GM12878 (cell line): ENCODE data around the gene VAV2.

Experiments used
- ETV6 ChIP-seq, 2 experiments: fragments of 450-650 bp in 1 of 2; IDR thresholded peaks in 1 of 2; conservative IDR thresholded peaks in 1 of 2; 2 replicates each; pipeline ENCODE4 v1.6.1; 2014; ENCODE audit warnings: antibody characterized with exemption in 1 of 2, borderline replicate concordance in 1 of 2, low read depth in 1 of 2, mild to moderate bottlenecking in 1 of 2, moderate library complexity in 1 of 2
- EZH2 ChIP-seq: IDR thresholded peaks from 2 replicates; pipeline ENCODE4 v1.6.1; 2012; ENCODE audit warnings: low read depth, mild to moderate bottlenecking, control low read depth, inconsistent platforms, low read length, borderline replicate concordance; ENCODE audit not compliant: control insufficient read depth
- NR2C2 ChIP-seq: IDR thresholded peaks from 2 replicates; pipeline ENCODE4 v1.6.1; 2011; ENCODE audit warnings: borderline replicate concordance, low read depth; ENCODE audit not compliant: control insufficient read depth, insufficient read length
- POLR2AphosphoS5 ChIP-seq: IDR thresholded peaks from 2 replicates; pipeline ENCODE4 v1.6.1; 2011; ENCODE audit warnings: mild to moderate bottlenecking, low read length, inconsistent platforms
- RAD21 ChIP-seq: IDR thresholded peaks from 2 replicates; pipeline ENCODE4 v1.6.1; 2011; ENCODE audit warnings: mild to moderate bottlenecking, low read depth, low read length, moderate library complexity; ENCODE audit not compliant: insufficient read depth
- RCOR1 ChIP-seq: conservative IDR thresholded peaks from 2 replicates; pipeline ENCODE4 v1.6.1; 2012; ENCODE audit warnings: low read depth, low read length, improper control_type of control experiment
- TCF12 ChIP-seq: IDR thresholded peaks from 2 replicates; pipeline ENCODE4 v1.6.1; 2011; ENCODE audit warnings: low read depth, mild to moderate bottlenecking, low read length
- YY1 ChIP-seq: IDR thresholded peaks from 2 replicates; pipeline ENCODE4 v1.6.1; 2011; ENCODE audit warnings: low read depth, mild to moderate bottlenecking, low read length
- TF ChIP-seq, protein P1 (sequence below), 3 experiments: IDR thresholded peaks in 2 of 3; conservative IDR thresholded peaks in 1 of 3; 2 replicates each; pipeline ENCODE4 v1.5.1; 2011; ENCODE audit warnings: low read depth in 3 of 3, low read length in 3 of 3, mild to moderate bottlenecking in 3 of 3, control low read depth in 2 of 3, moderate library complexity in 2 of 3, inconsistent platforms in 1 of 3, mixed read lengths in 1 of 3; ENCODE audit not compliant: control insufficient read depth in 2 of 3, insufficient read depth in 1 of 3; ENCODE audit errors: extremely low read depth in 1 of 3

DNA sequence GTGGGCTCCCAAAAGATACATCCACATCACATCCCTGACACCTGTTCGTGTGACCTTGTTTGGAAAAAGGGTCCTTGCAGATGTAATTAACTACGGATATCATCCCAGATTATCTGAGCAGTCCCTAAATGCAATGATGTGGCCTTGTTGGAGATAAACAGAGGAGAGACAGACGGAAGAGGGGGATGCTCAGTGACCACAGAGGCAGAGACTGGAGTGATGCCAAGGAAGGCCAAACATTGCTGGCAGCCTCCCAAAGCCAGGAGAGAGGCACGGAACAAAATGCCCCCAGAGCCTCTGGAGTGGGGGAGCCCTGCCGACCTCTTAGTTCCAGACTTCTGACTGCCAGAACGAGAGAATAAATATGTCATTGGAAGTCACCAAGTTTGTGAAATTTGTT is 15.0 kb upstream of the VAV2 start:
- TF ChIP-seq TCF12: no peak
- TF ChIP-seq NR2C2: no peak
- no peak for TF ChIP-seq POLR2AphosphoS5
- no peak for TF ChIP-seq ETV6 (conservative IDR thresholded peaks at IDR 0.05 in 1 of 2, IDR thresholded peaks at IDR 0.05 in 1 of 2; ENCODE audit: borderline replicate concordance in 1 of 2, low read depth in 1 of 2)
- no peak for TF ChIP-seq RAD21
- no peak for TF ChIP-seq YY1
- TF ChIP-seq, protein P1, sequence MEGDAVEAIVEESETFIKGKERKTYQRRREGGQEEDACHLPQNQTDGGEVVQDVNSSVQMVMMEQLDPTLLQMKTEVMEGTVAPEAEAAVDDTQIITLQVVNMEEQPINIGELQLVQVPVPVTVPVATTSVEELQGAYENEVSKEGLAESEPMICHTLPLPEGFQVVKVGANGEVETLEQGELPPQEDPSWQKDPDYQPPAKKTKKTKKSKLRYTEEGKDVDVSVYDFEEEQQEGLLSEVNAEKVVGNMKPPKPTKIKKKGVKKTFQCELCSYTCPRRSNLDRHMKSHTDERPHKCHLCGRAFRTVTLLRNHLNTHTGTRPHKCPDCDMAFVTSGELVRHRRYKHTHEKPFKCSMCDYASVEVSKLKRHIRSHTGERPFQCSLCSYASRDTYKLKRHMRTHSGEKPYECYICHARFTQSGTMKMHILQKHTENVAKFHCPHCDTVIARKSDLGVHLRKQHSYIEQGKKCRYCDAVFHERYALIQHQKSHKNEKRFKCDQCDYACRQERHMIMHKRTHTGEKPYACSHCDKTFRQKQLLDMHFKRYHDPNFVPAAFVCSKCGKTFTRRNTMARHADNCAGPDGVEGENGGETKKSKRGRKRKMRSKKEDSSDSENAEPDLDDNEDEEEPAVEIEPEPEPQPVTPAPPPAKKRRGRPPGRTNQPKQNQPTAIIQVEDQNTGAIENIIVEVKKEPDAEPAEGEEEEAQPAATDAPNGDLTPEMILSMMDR (IDR thresholded peaks at IDR 0.05 in 2 of 3, conservative IDR thresholded peaks at IDR 0.05 in 1 of 3; ENCODE audit: control insufficient read depth in 2 of 3, extremely low read depth in 1 of 3, insufficient read depth in 1 of 3, low read depth in 3 of 3, low read length in 3 of 3): no peak
- no peak for TF ChIP-seq RCOR1
- no peak for TF ChIP-seq EZH2
